ENCODE results near the gene ARL3.
A peak's percentile ranks its signal among the peaks of the same experiment; 100 is the strongest.
"Not testable (repeated sequence)": the region's sequence is repeated elsewhere in the genome, so short reads cannot be mapped to it uniquely, and the experiment has no call there.

Gene ARL3

DNA sequence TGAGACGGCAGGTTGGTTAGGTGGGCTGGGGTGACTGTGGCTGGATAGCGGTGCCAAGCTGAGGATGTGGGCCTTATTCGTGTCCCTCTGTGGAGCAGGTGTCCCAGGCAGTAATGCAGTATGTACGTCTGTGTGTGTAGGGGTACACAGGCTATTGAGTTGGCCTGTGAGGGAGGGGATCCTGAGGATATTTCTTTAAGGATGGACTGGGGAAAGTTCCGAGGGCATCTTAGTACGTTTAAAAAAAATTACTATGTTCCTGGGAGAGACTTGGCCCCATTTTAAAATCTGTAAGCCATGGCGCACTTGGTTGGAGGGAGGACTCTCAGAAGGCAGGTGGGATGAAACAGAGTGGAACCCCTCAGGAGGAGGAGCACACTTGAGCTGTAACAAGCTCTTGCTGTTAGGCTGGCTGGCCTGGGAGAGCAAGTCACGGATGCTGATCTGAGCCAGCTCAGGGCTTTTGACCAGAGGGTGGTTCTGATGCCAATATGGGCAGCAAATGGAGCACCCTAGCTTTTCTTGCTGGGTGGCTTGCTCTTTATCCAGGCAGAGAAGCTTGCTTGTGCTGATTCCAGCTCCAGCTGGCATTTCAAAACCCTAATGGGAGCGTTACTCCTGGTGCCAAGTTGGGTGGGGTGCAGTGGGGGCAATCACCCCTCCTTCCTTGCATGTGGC, 30.3 kb upstream of the ARL3 start:
- Mint-ChIP-seq H3K4me1 (peaks cover 28 to 49% of the 10 kb centered on the region in 2 donors), H3K4me3 (peak overlapping the region; percentile 85 to 89), H3K36me3 (peaks cover 12% of the 10 kb centered on the region in 2 donors), H3K9me3 (peaks cover 3 to 5% of the 10 kb centered on the region in 2 donors), H3K27ac (peak overlapping the region; percentile 92), H3K27me3 (no peaks in the 10 kb centered on the region)
- ATAC-seq (replicated peaks) (peak; percentile 17 to 40), DNase-seq (no peak)

DNA sequence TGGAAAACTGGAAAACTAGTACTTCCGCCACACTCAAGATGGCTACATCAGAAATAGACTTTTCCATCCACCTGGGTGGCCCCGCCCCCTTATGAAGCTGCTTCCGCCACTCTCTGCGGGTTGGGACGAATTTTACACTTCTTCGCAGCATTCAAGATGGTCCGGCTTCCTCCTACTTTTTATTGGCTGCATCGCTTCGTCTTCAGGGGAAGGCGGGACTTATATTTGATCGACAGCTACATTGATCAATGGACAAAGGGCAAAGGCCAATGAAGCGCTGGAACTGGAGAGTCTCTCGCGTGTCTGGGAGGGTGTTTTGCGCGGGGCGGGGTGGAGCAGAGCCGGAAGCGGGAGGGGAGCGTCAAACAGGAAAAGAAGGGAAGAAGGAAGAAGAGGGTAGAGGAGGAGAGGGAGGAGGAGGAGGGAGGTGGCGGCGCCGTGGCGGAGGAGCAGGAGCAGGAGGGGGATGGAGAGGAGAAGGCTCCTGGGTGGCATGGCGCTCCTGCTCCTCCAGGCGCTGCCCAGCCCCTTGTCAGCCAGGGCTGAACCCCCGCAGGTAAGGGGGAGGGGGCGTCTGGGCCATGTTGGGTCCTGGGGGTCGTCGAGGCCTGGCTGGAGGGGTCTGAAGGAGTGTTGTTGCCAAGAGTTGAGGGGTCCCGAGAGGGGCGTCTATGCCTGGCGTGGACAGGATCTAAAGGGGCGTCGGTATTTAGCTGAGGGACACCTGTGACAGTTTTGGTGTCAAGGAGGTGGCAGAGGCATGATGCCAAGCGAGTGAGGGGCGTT, 29.6 kb upstream of the ARL3 start, which contains the start of gene WBP1L:
Gene WBP1L (plus strand): TSS at position 361 of the 786 bp plus-strand sequence. CDS start 106 bp downstream, at position 467.
- peak within 1 kb of the TSS; percentile 85 to 89 for H3K4me3 Mint-ChIP-seq
- peaks cover 3 to 5% of the 10 kb centered on the region in 2 donors for H3K9me3 Mint-ChIP-seq
- peak within 1 kb of the TSS; percentile 92 for H3K27ac Mint-ChIP-seq
- H3K4me1 Mint-ChIP-seq: peaks cover 30 to 54% of the 10 kb centered on the region in 2 donors
- peaks cover 10 to 12% of the 10 kb centered on the region in 2 donors for H3K36me3 Mint-ChIP-seq
- ATAC-seq (replicated peaks) (peak; percentile 95 to 97), DNase-seq (peak; percentile 95)
- H3K27me3 Mint-ChIP-seq: no peaks in the 10 kb centered on the region

DNA sequence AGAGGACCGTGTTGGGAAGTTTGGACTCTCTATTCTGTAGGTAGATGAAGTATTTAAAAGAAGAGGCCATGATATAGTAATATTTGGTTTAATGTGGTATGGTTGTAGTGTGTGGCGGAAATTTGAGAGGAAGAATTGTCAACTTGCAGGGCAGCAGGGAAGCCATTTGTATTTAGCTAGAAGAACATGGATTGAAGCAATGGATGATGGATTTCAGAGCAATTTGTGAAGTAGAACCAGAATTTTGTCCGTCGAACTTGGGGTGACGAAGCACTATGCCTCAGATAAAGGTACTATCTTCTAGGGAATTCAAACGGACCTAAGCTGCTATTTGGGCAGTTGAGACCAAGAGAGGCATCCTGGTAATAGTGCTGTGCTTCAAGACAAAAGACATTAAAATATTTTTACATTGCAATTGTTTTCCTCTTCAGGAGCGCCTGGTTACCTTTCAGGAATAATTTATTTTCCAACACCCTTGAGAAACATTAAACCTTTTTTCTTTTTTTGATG, 28.9 kb upstream of the ARL3 start:
- peak; percentile 0 to 2 for ATAC-seq (replicated peaks)
- peaks cover 24 to 52% of the 10 kb centered on the region in 2 donors for H3K4me1 Mint-ChIP-seq
- H3K4me3 Mint-ChIP-seq: peak overlapping the region; percentile 85 to 89
- H3K27me3 Mint-ChIP-seq: no peaks in the 10 kb centered on the region
- DNase-seq: no peak
- H3K9me3 Mint-ChIP-seq: peaks cover 3 to 5% of the 10 kb centered on the region in 2 donors
- peaks cover 7% of the 10 kb centered on the region in 2 donors for H3K36me3 Mint-ChIP-seq
- H3K27ac Mint-ChIP-seq: peak overlapping the region; percentile 92

DNA sequence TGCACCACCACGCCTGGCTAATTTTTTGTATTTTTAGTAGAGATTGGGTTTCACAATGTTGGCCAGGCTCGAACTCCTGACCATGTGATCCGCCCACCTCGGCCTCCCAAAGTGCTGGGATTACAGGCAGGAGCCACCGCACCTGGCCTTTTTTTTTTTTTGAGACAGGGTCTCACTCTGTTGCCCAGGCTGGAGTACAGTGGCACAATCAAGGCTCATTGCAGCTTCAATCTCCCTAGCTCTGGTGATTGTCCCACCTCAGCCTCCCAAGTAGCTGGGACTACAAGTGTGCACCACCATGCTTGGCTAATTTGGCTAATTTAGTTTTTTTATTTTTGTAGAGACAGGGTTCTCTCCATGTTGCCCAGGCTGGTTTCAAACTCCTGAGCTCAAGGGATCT, 28.1 kb upstream of the ARL3 start:
- peaks cover 8 to 11% of the 10 kb centered on the region in 2 donors for H3K36me3 Mint-ChIP-seq
- not testable (repeated sequence) for ATAC-seq (replicated peaks); H3K9me3 Mint-ChIP-seq; DNase-seq; H3K4me3 Mint-ChIP-seq; H3K27ac Mint-ChIP-seq; H3K27me3 Mint-ChIP-seq
- H3K4me1 Mint-ChIP-seq: peaks cover 26 to 56% of the 10 kb centered on the region in 2 donors

DNA sequence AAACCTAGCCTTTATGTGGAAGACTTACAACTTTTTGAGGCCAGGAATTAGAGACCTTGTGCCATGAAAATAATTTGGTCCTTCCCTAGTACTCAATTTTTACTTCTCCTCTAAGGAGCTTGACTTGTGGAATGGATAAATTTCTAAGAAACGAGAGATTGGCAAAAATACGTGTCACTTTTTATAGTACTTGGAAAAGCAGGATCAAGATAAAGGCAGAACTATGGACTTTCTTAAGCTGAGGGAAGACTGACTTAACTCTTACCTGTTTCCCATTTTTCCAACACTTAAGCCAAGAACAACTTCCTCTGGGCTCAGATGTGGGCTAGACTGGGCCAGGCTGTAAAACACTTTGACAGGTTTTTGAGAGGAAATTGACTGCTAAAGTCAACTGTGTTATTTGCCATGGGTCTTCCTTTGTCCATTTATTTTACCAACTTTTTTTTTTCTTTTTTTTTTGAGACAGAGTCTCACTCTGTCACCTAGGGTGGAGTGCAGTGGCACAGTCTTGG, 27.6 kb upstream of the ARL3 start:
- no peak overlapping the region for H3K27ac Mint-ChIP-seq
- DNase-seq: no peak
- H3K4me1 Mint-ChIP-seq: peaks cover 26 to 54% of the 10 kb centered on the region in 2 donors
- H3K4me3 Mint-ChIP-seq: no peak overlapping the region
- peaks cover 8 to 11% of the 10 kb centered on the region in 2 donors for H3K36me3 Mint-ChIP-seq
- no peaks in the 10 kb centered on the region for H3K27me3 Mint-ChIP-seq
- H3K9me3 Mint-ChIP-seq: peaks cover 3 to 5% of the 10 kb centered on the region in 2 donors
- no peak for ATAC-seq (replicated peaks)

DNA sequence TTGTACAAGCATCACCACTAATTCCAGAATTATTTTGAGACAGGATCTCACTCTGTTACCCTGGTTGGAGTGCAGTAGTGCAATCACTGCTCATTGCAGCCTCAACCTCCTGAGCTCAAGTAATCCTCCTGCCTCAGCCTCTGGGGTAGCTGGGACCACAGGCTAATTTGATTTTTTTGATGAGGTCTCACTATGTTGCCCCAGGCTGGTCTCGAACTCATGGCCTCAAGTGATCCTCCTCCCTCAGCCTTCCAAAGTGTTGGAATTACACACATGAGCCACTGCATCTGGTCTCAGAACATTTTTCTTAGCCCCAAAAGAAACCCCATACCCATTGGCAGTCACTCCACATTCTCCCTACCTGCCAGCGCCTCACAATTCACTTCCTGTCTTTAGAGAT, 26.0 kb upstream of the ARL3 start:
- peaks cover 15 to 18% of the 10 kb centered on the region in 2 donors for H3K36me3 Mint-ChIP-seq
- DNase-seq (no peak), ATAC-seq (replicated peaks) (no peak)
- no peak overlapping the region for H3K4me3 Mint-ChIP-seq
- H3K9me3 Mint-ChIP-seq: peaks cover 3 to 5% of the 10 kb centered on the region in 2 donors
- H3K4me1 Mint-ChIP-seq: peaks cover 19 to 39% of the 10 kb centered on the region in 2 donors
- peak overlapping the region; percentile 37 for H3K27ac Mint-ChIP-seq
- no peaks in the 10 kb centered on the region for H3K27me3 Mint-ChIP-seq

DNA sequence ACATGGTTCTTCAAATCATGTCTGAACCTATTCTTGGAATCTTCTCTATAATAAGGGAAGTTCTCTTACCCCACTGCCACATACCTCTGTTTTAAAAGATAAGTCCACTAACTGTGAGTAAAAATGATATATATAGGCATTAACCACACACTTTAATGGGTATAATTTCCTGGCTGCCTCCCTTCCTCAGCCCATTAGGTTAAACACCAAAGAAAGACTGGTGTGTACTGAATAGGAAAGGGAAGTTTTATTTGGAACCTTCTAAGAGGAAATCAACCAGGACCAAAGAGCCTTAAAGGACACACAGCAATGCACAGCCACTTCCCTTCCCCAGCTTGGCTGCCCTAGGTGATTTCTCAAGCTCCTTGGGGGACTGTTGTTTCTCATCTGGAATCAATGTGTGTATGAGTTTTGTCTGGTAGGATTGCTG, 24.5 kb upstream of the ARL3 start:
- Mint-ChIP-seq H3K27ac (peak overlapping the region; percentile 59), H3K4me3 (peak overlapping the region in 1 of 2 donors; percentile 28), H3K36me3 (peaks cover 11 to 30% of the 10 kb centered on the region in 2 donors), H3K9me3 (peaks cover 3 to 5% of the 10 kb centered on the region in 2 donors), H3K4me1 (peaks cover 13 to 25% of the 10 kb centered on the region in 2 donors), H3K27me3 (no peaks in the 10 kb centered on the region)
- no peak for DNase-seq
- ATAC-seq (replicated peaks): no peak

DNA sequence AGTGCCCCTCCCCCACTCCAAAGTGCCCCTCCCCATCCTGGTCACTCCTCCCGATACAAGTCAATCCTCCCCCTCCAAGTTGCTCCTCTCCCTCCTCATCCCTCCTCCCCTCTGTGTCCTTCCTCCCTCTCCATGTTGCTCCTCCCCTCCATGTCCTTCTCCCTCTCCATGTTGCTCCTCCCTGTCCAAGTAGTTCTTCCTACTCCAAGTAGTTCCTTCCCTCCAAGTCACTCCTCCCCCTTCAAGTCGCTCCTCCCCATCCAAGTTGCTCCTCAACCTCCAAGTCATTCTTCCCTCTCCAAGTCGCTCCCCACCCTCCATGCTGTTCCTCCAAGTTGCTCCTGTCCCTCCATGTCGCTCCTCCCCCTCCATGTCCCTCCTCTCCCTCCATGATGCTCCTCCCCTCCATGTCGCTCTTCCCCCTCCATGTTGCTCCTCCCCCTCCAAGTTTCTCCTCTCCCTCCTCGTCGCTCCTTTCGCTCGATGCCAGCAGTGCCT, 20.9 kb upstream of the ARL3 start:
- DNase-seq (no peak), ATAC-seq (replicated peaks) (no peak)
- Mint-ChIP-seq H3K9me3 (no peaks in the 10 kb centered on the region), H3K4me1 (peaks cover 5 to 18% of the 10 kb centered on the region in 2 donors), H3K36me3 (peaks cover 23 to 52% of the 10 kb centered on the region in 2 donors), H3K27ac (no peak overlapping the region), H3K27me3 (no peaks in the 10 kb centered on the region), H3K4me3 (no peak overlapping the region)

DNA sequence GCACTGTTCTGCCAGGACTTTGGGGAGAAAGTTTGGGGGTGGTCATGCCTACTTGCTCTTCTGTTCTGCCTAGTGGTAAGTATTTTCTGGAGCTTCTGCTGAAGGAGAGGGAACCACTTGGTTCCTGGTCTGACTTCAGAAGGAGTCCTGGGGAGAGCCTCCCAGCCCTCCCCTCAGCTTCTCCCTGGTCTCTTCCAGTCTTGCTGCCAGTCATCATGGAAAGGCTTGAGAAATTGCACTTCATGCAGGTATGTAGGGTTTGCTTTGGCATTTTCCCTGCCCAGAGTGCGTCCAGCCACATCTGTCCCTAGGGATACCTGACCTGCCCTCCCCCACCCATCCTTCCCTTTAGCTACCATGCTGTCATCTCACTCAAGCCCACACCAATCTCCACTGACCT, 18.5 kb upstream of the ARL3 start:
- Mint-ChIP-seq H3K36me3 (peaks cover 36 to 60% of the 10 kb centered on the region in 2 donors), H3K4me1 (peaks cover 5 to 9% of the 10 kb centered on the region in 2 donors), H3K4me3 (no peak overlapping the region), H3K27ac (no peak overlapping the region), H3K9me3 (no peaks in the 10 kb centered on the region), H3K27me3 (no peaks in the 10 kb centered on the region)
- ATAC-seq (replicated peaks) (no peak), DNase-seq (no peak)

DNA sequence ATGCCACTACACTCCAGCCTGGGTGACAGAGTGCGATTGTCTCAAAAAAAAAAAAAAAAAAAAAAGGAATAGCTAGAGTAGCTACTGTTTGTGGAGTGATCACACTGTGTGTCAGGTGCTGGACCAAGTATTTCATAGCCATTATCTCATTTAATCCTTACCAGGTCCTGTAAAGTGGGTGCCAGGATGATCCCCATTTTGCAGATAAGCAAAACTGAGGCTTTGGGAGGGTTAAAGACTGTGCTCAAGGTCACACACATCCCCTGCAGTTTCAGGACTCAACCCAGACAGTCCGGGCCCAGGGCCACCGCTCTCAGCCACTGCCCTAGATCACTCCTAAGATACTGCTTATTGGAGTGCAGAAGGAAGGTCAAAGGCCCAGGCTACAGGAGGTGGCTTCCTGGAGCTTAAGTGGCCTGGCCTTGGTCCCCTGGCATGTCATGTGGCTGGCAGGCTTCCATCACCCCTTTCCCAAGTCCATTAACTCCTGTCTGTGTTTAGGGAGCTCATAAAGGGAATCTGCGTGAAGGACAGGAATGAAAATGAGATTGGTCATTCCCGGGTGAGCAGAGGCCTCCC, 17.1 kb upstream of the ARL3 start:
- Mint-ChIP-seq H3K27me3 (no peaks in the 10 kb centered on the region), H3K9me3 (no peaks in the 10 kb centered on the region), H3K36me3 (peaks cover 48 to 70% of the 10 kb centered on the region in 2 donors), H3K4me1 (peaks cover 7 to 8% of the 10 kb centered on the region in 2 donors), H3K27ac (no peak overlapping the region), H3K4me3 (no peak overlapping the region)
- no peak for DNase-seq
- no peak for ATAC-seq (replicated peaks)

DNA sequence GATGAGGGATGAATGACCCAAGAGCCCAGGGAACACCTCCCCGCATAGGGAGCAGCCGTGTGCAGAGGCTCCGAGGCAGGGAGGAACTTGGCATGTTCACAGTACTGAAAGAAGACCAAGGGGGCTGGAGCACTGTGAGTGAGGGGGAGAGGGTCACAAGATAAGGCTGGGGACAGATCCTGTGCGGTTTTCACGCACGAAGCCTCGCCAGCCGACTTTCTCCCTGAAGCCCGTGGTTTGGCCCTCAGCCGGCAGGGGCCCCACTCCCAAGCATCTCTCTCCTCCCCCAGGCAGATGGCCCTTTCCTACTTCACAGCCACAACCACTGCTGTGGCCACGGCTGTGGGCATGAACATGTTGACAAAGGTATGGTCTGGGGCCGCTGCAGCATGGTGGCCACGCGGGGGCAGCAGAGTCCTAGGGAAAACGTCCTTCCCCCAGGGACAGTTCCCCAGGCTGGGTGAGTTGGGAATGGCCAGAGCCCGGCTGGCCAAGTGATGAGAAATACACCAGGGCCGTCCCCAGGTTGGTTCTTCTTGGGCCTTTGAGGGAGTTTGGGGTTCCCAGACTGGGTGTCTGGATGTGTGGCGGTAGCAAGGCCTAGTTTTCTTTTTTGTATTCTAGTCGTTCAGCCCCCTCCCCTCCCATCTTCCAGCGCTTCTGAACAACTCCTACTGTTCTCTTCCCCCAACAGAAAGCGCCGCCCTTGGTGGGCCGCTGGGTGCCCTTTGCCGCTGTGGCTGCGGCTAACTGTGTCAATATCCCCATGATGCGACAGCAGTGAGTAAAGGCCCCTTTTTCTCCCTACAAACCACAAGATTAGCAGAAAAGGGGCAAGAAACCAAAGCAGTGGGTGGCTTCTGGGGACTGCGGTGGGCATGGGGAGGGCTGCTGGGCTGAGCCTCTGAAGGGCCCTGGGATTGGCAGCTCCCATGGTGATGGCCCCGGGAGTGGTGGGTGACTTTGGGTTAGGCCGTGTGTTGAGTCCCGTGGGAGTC, 15.1 kb upstream of the ARL3 start:
- Mint-ChIP-seq H3K27me3 (no peaks in the 10 kb centered on the region), H3K9me3 (no peaks in the 10 kb centered on the region), H3K36me3 (peaks cover 45 to 64% of the 10 kb centered on the region in 2 donors), H3K4me1 (peaks cover 7 to 8% of the 10 kb centered on the region in 2 donors), H3K4me3 (no peak overlapping the region), H3K27ac (no peak overlapping the region)
- peak; percentile 79 to 82 for ATAC-seq (replicated peaks)
- peak; percentile 29 for DNase-seq

DNA sequence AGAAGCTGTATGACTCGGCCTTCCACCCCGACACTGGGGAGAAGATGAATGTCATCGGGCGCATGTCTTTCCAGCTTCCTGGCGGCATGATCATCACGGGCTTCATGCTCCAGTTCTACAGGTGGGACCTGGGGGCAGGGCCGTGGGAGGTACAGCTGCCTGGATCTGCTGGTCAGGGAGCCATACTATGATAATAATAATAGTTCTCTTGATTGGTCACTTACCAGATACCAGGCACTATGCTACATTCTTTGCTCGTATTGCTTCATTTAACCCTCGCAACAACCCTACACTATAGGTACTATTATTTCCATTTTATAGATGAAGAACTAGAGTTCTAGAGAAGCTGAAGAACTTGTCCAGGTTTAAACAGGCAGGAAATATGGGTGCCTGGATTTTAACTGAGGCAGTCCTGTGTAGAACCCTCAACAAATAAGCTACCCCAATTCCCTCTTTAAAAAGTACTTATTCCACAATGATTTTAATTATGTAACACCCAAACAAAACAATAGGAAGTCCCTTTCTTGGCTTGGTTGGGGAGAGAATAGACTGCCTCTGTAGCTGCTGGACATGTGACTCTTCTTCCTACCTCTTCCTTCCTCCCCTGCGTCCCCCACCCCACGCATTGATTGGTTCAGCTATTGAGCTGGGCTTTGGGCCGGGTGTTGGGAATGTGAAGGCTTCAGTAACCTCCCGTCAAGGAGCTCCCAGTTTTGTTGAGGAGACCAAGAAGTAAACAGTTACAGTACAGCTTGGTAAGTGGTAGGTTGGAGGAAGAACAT, 13.0 kb upstream of the ARL3 start:
- Mint-ChIP-seq H3K27ac (no peak overlapping the region), H3K9me3 (no peaks in the 10 kb centered on the region), H3K36me3 (peaks cover 43 to 52% of the 10 kb centered on the region in 2 donors), H3K4me1 (peaks cover 7 to 8% of the 10 kb centered on the region in 2 donors), H3K27me3 (no peaks in the 10 kb centered on the region), H3K4me3 (no peak overlapping the region)
- no peak for DNase-seq
- no peak for ATAC-seq (replicated peaks)
